WTC11 (cell line): ENCODE data around the gene AFF3. TPM values are rescaled to one million over a fixed set of nuclear protein-coding genes. Genes with fewer than 3 reads are reported as not detected.

Source experiments
- ATAC-seq: fragments of 200-7000 bp; cut with Tn5 transposase; 2 replicates; pipeline ENCODE4 v1.10.0; 2021; ENCODE audit warnings: mild to moderate bottlenecking, moderate library complexity
- CTCF ChIA-PET: fragments of 300-600 bp; sonication (Branson Sonifier 250); formaldehyde crosslinking; loops from one replicate; lab custom pipeline; 2021; ENCODE audit warnings: antibody characterized with exemption; lab: Charles Lee
- POLR2A ChIA-PET: fragments of 350-600 bp; sonication (Branson Sonifier 250); formaldehyde crosslinking; loops from one replicate; lab custom pipeline; 2021; ENCODE audit warnings: antibody characterized with exemption; lab: Charles Lee
- DNase-seq: peaks from one replicate; pipeline ENCODE4 v3.0.0; 2021; ENCODE audit warnings: low spot score
- H3K27ac Mint-ChIP-seq: 2 replicates; pipeline ENCODE4 v1.8.0; 2021; ENCODE audit warnings: mixed read lengths
- H3K27me3 Mint-ChIP-seq: 2 replicates; pipeline ENCODE4 v1.8.0; 2021; ENCODE audit warnings: low read depth, mild to moderate bottlenecking, moderate library complexity, mixed read lengths
- H3K36me3 Mint-ChIP-seq: 2 replicates; pipeline ENCODE4 v1.8.0; 2021; ENCODE audit warnings: mixed read lengths
- H3K4me1 Mint-ChIP-seq: 2 replicates; pipeline ENCODE4 v1.8.0; 2022; ENCODE audit warnings: mixed read lengths
- H3K4me3 Mint-ChIP-seq: 2 replicates; pipeline ENCODE4 v1.8.0; 2021; ENCODE audit warnings: mild to moderate bottlenecking, moderate library complexity, mixed read lengths
- H3K9me3 Mint-ChIP-seq: 2 replicates; pipeline ENCODE4 v1.8.0; 2021; ENCODE audit warnings: mixed read lengths
- AR ChIP-seq: fragments of 250-450 bp; sonication (Bioruptor Pico); IDR thresholded peaks from 2 replicates; pipeline ENCODE4 v1.9.0; 2021; ENCODE audit warnings: mild to moderate bottlenecking
- CREM ChIP-seq: sonication (generic); formaldehyde crosslinking; IDR thresholded peaks from 2 replicates; pipeline ENCODE4 v1.8.1; 2022; ENCODE audit warnings: mild to moderate bottlenecking, missing genetic modification reagents, moderate library complexity
- E2F5 ChIP-seq: sonication (generic); formaldehyde crosslinking; IDR thresholded peaks from 2 replicates; pipeline ENCODE4 v1.8.1; 2022; ENCODE audit warnings: mild to moderate bottlenecking, moderate library complexity, missing genetic modification reagents
- HMGA2 ChIP-seq: fragments of 250-450 bp; sonication (Bioruptor Pico); IDR thresholded peaks from 2 replicates; pipeline ENCODE4 v1.4.0; 2021; ENCODE audit warnings: mild to moderate bottlenecking, moderate library complexity
- MYBL2 ChIP-seq: sonication (generic); formaldehyde crosslinking; IDR thresholded peaks from 2 replicates; pipeline ENCODE4 v1.8.1; 2023; ENCODE audit warnings: mild to moderate bottlenecking, moderate library complexity, missing genetic modification reagents
- NFATC4 ChIP-seq: fragments of 250-450 bp; sonication (Bioruptor Pico); IDR thresholded peaks from 2 replicates; pipeline ENCODE4 v1.9.0; 2021; ENCODE audit warnings: mild to moderate bottlenecking
- NFYB ChIP-seq: sonication (generic); formaldehyde crosslinking; conservative IDR thresholded peaks from 2 replicates; pipeline ENCODE4 v1.8.0; 2022; ENCODE audit warnings: low read depth, missing genetic modification reagents
- NR3C1 ChIP-seq: sonication (generic); formaldehyde crosslinking; conservative IDR thresholded peaks from 2 replicates; pipeline ENCODE4 v1.8.1; 2023; ENCODE audit warnings: low read depth, mild to moderate bottlenecking, missing genetic modification reagents
- OVOL2 ChIP-seq: fragments of 250-450 bp; sonication (Bioruptor Pico); IDR thresholded peaks from 2 replicates; pipeline ENCODE4 v1.9.0; 2021; ENCODE audit warnings: mild to moderate bottlenecking, borderline replicate concordance
- PRRX2 ChIP-seq: fragments of 250-450 bp; sonication (Bioruptor Pico); IDR thresholded peaks from 2 replicates; pipeline ENCODE4 v1.8.0; 2021; ENCODE audit warnings: mild to moderate bottlenecking
- SMAD3 ChIP-seq: sonication (generic); formaldehyde crosslinking; IDR thresholded peaks from 2 replicates; pipeline ENCODE4 v1.8.0; 2022; ENCODE audit warnings: missing genetic modification reagents, mild to moderate bottlenecking, borderline replicate concordance
- SP1 ChIP-seq: sonication (generic); formaldehyde crosslinking; conservative IDR thresholded peaks from 2 replicates; pipeline ENCODE4 v1.8.1; 2022; ENCODE audit warnings: missing genetic modification reagents
- ZNF263 ChIP-seq: sonication (generic); formaldehyde crosslinking; IDR thresholded peaks from 2 replicates; pipeline ENCODE4 v1.8.1; 2022; ENCODE audit warnings: low read depth, mild to moderate bottlenecking, moderate library complexity, missing genetic modification reagents
- ZNF416 ChIP-seq: fragments of 250-450 bp; sonication (Bioruptor Pico); IDR thresholded peaks from 2 replicates; pipeline ENCODE4 v1.9.0; 2021; ENCODE audit warnings: mild to moderate bottlenecking, inconsistent platforms
- ZNF671 ChIP-seq: fragments of 250-450 bp; sonication (Bioruptor Pico); IDR thresholded peaks from 2 replicates; pipeline ENCODE4 v1.8.0; 2021; ENCODE audit warnings: mild to moderate bottlenecking
- total RNA-seq: library from RNA; stranded (reverse); gene quantifications from 3 replicates; pipeline ENCODE4 v1.2.3, GENCODE V29; 2021
- TF ChIP-seq, protein P1 (sequence below): fragments of 200-600 bp; IDR thresholded peaks from 2 replicates; pipeline ENCODE4 v1.8.0; 2022; ENCODE audit warnings: antibody characterized with exemption
- TF ChIP-seq, protein P2 (sequence below): fragments of 250-450 bp; sonication (Bioruptor Pico); IDR thresholded peaks from 2 replicates; pipeline ENCODE4 v1.8.0; 2021; ENCODE audit warnings: mild to moderate bottlenecking

Gene AFF3
- total RNA-seq, 1 experiment from 2014 or later, result 1.2 TPM

DNA sequence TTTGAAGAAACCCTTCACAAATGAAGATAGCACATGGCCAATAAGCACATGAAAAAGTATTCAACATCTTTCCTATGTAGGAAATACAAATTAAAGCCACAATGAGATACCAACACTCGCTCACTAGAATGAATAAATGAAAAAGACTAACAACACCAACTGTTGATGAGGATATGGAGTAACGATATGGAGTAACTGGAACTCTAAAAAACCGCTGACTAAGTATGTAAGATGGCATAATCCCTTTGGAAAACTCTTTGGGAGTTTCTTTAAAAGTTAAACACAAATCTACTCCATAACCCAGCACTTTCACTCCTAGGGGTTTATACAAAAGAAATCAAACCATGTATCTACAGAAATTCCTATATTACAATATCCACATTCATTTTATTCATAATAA is 220.5 kb downstream of the AFF3 start (continued):
- TF ChIP-seq ZNF416 (CRISPR knock-in tag), result no peak

DNA sequence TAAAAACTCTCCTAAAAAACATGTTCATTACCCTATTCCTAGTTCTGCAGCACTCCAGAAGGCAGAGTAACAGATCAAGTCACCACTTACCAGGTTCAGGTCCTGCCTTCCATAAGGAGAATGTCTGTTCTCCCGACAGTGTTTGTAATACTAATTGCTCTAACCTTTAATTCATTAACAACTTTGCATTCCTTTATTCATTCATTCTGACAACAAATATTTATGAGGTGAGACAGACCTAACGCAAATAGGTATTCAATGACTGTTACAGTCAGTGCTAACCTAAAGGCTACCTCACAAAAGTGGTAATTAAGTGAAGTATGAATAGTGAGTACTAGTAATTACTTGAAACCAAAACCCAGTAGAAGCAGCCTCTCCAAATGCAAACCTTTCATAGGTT is 224.0 kb downstream of the AFF3 start:
- Mint-ChIP-seq H3K27me3 (peaks cover 4% of the 10 kb centered on the region; the same call in 1 of the 2 replicates), H3K9me3 (peaks cover 29% of the 10 kb centered on the region), H3K4me3 (no peak overlapping the region), H3K27ac (no peak overlapping the region), H3K4me1 (peaks cover 8% of the 10 kb centered on the region), H3K36me3 (no peaks in the 10 kb centered on the region; the same call in 1 of the 2 replicates)
- ChIA-PET CTCF (no interaction called here), POLR2A (no interaction called here)
- ATAC-seq, result no peak
- TF ChIP-seq MYBL2 (CRISPR knock-in tag) (no peak), HMGA2 (CRISPR knock-in tag) (no peak), ZNF416 (CRISPR knock-in tag) (no peak), ZNF263 (CRISPR knock-in tag) (no peak), NFYB (no peak), PRRX2 (no peak), NFATC4 (CRISPR knock-in tag) (no peak), NR3C1 (CRISPR knock-in tag) (no peak), SP1 (CRISPR knock-in tag) (no peak), AR (no peak)
- TF ChIP-seq, protein P1, sequence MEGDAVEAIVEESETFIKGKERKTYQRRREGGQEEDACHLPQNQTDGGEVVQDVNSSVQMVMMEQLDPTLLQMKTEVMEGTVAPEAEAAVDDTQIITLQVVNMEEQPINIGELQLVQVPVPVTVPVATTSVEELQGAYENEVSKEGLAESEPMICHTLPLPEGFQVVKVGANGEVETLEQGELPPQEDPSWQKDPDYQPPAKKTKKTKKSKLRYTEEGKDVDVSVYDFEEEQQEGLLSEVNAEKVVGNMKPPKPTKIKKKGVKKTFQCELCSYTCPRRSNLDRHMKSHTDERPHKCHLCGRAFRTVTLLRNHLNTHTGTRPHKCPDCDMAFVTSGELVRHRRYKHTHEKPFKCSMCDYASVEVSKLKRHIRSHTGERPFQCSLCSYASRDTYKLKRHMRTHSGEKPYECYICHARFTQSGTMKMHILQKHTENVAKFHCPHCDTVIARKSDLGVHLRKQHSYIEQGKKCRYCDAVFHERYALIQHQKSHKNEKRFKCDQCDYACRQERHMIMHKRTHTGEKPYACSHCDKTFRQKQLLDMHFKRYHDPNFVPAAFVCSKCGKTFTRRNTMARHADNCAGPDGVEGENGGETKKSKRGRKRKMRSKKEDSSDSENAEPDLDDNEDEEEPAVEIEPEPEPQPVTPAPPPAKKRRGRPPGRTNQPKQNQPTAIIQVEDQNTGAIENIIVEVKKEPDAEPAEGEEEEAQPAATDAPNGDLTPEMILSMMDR, result no peak
- DNase-seq, result no peak

GRCh38 chr2:99915108-99915675 is 227.2 kb downstream of the AFF3 start:
- Mint-ChIP-seq H3K9me3 (no peaks in the 10 kb centered on the region), H3K4me3 (no peak overlapping the region), H3K36me3 (no peaks in the 10 kb centered on the region), H3K4me1 (peaks cover 13% of the 10 kb centered on the region), H3K27me3 (no peaks in the 10 kb centered on the region), H3K27ac (no peak overlapping the region)
- POLR2A ChIA-PET, result interaction anchor here (0.5 kb wide), 1 partner anchor 347 kb away, joined by 5 read pairs; no protein-coding TSS in a partner anchor
- no peak for DNase-seq
- TF ChIP-seq, protein P2, sequence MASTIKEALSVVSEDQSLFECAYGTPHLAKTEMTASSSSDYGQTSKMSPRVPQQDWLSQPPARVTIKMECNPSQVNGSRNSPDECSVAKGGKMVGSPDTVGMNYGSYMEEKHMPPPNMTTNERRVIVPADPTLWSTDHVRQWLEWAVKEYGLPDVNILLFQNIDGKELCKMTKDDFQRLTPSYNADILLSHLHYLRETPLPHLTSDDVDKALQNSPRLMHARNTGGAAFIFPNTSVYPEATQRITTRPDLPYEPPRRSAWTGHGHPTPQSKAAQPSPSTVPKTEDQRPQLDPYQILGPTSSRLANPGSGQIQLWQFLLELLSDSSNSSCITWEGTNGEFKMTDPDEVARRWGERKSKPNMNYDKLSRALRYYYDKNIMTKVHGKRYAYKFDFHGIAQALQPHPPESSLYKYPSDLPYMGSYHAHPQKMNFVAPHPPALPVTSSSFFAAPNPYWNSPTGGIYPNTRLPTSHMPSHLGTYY (CRISPR knock-in tag), result no peak
- no peak for TF ChIP-seq OVOL2
- TF ChIP-seq, protein P1, result no peak
- ATAC-seq, result no peak
- CTCF ChIA-PET, result no interaction called here

- no peak for DNase-seq
- TF ChIP-seq CREM (CRISPR knock-in tag) (no peak), E2F5 (no peak), ZNF671 (CRISPR knock-in tag) (no peak), AR (no peak), SMAD3 (CRISPR knock-in tag) (no peak)
- TF ChIP-seq, all 79 proteins: peak for 0
- CTCF ChIA-PET, result interaction anchor here (1.4 kb wide), 1 partner anchor 349 kb away, joined by 4 read pairs; no protein-coding TSS in a partner anchor
- H3K27ac Mint-ChIP-seq, result no peak overlapping the region
- H3K4me3 Mint-ChIP-seq, result no peak overlapping the region
- ATAC-seq, result no peak
- peaks cover 5% of the 10 kb centered on the region; the same call in 1 of the 2 replicates for H3K4me1 Mint-ChIP-seq
- POLR2A ChIA-PET, result no interaction called here
- H3K9me3 Mint-ChIP-seq, result no peaks in the 10 kb centered on the region
- H3K36me3 Mint-ChIP-seq, result no peaks in the 10 kb centered on the region
- H3K27me3 Mint-ChIP-seq, result no peaks in the 10 kb centered on the region
Measured at GRCh38 chr2:99911736-99912135, 230.7 kb downstream of the AFF3 start.
